ENCODE measurements around the gene MSLN. TPM values are rescaled to one million over a fixed set of nuclear protein-coding genes. Genes with fewer than 3 reads are reported as not detected.

Gene MSLN
- total RNA-seq, 4 donors from 2014 or later, result 1.1 to 4.3 (median 4.0) TPM; not detected in 1

DNA sequence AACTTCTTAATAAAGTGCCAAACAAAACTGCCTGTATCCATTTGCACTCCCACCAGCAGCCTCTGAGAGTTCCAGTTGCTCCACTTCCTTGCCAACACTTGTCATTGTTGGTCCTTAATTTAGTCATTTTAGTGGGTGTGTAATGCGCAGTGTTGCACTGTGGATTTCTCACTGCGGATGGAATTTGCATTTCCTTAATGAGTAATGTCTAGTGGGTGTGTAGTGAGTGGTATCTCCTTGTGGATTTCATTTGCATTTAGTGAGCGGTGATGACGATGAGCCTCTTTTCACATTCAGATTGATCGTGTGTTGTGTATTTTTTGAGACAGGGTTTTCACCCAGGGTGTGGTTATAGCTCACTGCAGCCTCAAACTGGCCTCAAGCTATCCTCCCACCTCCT, 4.1 kb upstream of the MSLN start:
- 88 to 93% methylated on average over 5 of the region's 5 CpGs for WGBS, 2 donors

DNA sequence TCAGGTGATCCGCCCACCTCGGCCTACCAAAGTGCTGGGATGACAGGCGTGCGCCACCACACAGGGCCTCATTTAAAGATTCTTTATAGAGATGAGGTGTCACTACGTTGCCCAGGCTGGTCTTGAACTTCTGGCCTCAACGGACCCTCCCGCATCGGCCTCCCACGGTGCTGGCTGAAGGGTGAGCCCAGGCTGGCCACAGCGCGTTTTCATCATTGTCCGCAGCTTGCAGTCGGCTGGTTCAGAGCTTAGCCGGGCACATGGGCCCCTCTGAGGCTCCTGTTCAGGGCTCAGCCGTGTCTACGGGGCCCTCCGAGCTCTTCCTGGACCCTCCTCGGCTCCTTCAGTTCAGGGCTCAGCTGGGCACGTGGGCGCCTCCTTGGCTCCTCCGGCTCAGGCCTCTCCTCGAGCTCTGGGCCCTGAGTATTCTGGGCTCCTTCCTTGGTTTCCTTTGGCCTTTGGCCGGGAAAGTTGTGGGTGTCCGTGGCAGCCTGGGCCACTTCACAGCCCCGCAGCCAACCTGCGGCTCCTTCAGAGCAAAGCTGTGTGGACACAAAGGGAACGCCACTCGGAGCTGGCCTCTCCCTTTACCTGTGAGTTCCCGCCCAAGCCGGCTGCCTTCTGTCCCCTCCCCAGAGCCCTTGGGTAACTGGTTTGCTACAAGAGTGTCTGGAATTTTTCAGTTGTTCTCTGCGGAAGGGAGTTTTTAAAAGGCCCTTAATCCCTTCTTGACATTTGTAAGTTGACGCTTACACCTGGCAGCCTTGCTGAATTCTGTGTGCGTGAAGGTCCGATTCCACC, 1.2 kb upstream of the MSLN start:
- no peak for TF ChIP-seq POLR2A (IDR thresholded peaks at IDR 0.05)
- TF ChIP-seq, protein P1, sequence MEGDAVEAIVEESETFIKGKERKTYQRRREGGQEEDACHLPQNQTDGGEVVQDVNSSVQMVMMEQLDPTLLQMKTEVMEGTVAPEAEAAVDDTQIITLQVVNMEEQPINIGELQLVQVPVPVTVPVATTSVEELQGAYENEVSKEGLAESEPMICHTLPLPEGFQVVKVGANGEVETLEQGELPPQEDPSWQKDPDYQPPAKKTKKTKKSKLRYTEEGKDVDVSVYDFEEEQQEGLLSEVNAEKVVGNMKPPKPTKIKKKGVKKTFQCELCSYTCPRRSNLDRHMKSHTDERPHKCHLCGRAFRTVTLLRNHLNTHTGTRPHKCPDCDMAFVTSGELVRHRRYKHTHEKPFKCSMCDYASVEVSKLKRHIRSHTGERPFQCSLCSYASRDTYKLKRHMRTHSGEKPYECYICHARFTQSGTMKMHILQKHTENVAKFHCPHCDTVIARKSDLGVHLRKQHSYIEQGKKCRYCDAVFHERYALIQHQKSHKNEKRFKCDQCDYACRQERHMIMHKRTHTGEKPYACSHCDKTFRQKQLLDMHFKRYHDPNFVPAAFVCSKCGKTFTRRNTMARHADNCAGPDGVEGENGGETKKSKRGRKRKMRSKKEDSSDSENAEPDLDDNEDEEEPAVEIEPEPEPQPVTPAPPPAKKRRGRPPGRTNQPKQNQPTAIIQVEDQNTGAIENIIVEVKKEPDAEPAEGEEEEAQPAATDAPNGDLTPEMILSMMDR (IDR thresholded peaks at IDR 0.05), result no peak
- intact Hi-C loops (cut with DNase I; ENCODE audit: low total_unique reads), result no loop called here
- WGBS, 2 donors, result 73 to 77% methylated on average over 30 to 34 of the region's 34 CpGs
- no peak overlapping the region for H3K4me3 ChIP-seq (ENCODE audit: low read depth, poor library complexity, severe bottlenecking)
- no peak for DNase-seq (ENCODE audit: low spot score in 2 of 2)

More for the DNA sequence above, 4.1 kb upstream of the MSLN start:
- intact Hi-C loops (cut with DNase I; ENCODE audit: low total_unique reads), result no loop called here
- no peak for DNase-seq (ENCODE audit: low spot score in 2 of 2)
- no peak for TF ChIP-seq POLR2A (IDR thresholded peaks at IDR 0.05)
- TF ChIP-seq, protein P1 (IDR thresholded peaks at IDR 0.05), result no peak
- no peak overlapping the region for H3K4me3 ChIP-seq (ENCODE audit: low read depth, poor library complexity, severe bottlenecking)

DNA sequence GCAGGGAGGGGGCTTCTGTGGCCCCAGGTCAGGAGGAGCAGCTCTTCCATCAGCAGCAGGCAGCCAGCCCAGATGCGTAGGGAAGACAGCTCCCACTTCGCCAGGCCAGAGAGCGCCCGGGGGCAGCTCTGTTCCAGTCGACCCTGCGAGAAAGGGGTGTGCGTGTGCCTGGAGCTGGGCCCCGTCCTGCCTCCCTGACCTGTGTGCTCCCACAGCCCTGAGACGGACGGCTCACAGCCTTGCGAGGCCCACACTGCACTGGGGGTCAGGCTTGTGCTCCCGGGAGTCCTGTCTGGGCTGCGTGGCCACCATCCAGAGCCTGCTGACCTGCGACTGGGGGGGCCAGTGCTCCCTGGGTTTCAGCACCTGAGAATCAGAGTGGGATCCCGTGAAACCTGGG, 469 bp upstream of the MSLN start:
- 43 to 60% methylated on average over 12 to 13 of the region's 15 CpGs for WGBS, 2 donors
- H3K4me3 ChIP-seq (ENCODE audit: low read depth, poor library complexity, severe bottlenecking), result no peak overlapping the region
- DNase-seq (ENCODE audit: low spot score in 2 of 2), result no peak
- TF ChIP-seq POLR2A (IDR thresholded peaks at IDR 0.05), result no peak
- TF ChIP-seq, protein P1 (IDR thresholded peaks at IDR 0.05), result no peak
- intact Hi-C loops (cut with DNase I; ENCODE audit: low total_unique reads), result no loop called here

DNA sequence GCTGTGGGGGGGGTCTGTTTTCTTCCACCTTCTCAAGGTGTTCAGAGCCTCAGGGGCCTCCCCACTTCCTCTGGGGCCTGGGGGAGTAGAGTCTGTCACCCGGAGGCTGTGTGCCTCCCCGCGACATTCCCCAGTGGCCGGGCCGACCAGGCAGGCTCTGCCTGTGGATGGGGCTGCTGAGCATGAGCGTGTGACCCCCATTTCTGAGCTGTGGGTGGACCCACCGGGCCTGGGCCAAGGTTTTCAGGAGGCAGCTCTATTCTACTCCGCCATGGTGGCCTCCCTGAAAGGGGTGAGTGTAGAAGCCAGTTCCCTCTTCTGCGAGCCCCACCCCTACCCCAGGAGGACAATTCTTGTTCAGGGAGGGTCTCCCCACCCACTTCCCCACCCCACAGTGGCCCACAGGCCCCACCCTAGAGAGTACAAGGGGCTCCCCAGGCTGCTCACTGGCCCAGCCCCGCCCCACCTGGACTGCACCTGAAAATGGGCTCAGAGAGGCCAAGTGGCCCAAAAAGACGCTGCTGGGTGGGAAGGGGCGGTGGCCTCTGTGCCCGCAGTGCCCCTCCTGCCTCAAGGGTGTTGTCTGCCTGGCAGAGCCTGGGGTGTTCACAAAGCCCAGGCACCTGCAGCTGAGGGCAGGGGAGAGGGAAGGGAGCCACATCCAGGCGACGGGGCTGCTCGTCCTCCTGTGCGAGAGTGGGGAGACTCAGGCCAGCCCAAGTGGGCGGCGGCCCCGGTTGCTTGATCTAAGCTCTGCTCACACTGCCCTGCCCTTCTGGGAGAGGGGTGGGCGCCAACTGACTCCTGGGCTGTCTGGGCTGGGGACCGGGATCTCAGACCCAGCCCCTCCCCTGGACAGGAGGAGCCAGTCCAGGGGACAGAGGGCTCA, 1.3 kb downstream of the MSLN start:
- TF ChIP-seq POLR2A (IDR thresholded peaks at IDR 0.05), result no peak
- TF ChIP-seq, protein P1 (IDR thresholded peaks at IDR 0.05), result no peak
- no peak overlapping the region for H3K4me3 ChIP-seq (ENCODE audit: low read depth, poor library complexity, severe bottlenecking)
- 58 to 62% methylated on average over 14 to 22 of the region's 22 CpGs for WGBS, 2 donors
- intact Hi-C loops (cut with DNase I; ENCODE audit: low total_unique reads), result no loop called here
- no peak for DNase-seq (ENCODE audit: low spot score in 2 of 2)

DNA sequence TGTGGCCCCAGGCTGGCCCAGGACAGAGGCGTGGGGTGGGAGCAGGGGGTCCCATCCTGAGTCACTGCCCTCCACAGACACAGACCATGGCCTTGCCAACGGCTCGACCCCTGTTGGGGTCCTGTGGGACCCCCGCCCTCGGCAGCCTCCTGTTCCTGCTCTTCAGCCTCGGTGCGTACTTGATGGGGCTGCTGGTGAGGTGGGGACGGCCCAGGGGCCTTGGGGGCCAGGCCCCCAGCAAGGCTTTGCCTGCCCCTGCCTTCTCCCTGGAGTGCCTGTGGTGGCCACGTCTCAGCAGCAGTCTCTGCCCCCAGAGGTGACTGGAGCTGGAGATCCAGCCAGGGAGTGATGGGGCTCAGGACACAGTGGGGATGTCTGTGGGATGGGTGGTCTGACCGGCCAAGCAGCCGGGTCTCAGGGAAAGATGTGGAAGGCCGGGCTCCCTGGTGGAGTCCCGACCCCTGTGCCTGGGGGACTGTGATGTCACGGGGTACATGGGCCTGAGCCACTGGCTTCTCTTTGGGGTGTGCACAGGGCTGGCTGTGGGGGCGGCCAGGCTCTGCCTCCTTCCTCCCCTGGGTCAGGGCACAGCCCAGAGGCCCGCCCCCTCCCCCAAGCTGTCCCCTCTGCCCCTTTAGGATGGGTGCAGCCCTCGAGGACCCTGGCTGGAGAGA, 2.2 kb downstream of the MSLN start:
- 68 to 74% methylated on average over 8 to 10 of the region's 17 CpGs for WGBS, 2 donors
- DNase-seq (ENCODE audit: low spot score in 2 of 2), result no peak
- intact Hi-C loops (cut with DNase I; ENCODE audit: low total_unique reads), result no loop called here
- H3K4me3 ChIP-seq (ENCODE audit: low read depth, poor library complexity, severe bottlenecking), result no peak overlapping the region
- TF ChIP-seq, protein P1 (IDR thresholded peaks at IDR 0.05), result no peak
- no peak for TF ChIP-seq POLR2A (IDR thresholded peaks at IDR 0.05)

Data from lower leg skin (tissue), 4 donors.